Measurements from ENCODE around the gene DLX6.

GRCh38 chr7:97015756-97016380 is 10.5 kb downstream of the DLX6 start:
- TF ChIP-seq POLR2AphosphoS5 (IDR thresholded peaks at IDR 0.05; ENCODE audit: low read depth, low read length) (no peak), TAF1 (IDR thresholded peaks at IDR 0.05; ENCODE audit: borderline replicate concordance, insufficient read depth, low read length) (no peak), SIN3A (IDR thresholded peaks at IDR 0.05; ENCODE audit: borderline replicate concordance, insufficient read depth, low read length) (no peak)
- TF ChIP-seq, protein P1, sequence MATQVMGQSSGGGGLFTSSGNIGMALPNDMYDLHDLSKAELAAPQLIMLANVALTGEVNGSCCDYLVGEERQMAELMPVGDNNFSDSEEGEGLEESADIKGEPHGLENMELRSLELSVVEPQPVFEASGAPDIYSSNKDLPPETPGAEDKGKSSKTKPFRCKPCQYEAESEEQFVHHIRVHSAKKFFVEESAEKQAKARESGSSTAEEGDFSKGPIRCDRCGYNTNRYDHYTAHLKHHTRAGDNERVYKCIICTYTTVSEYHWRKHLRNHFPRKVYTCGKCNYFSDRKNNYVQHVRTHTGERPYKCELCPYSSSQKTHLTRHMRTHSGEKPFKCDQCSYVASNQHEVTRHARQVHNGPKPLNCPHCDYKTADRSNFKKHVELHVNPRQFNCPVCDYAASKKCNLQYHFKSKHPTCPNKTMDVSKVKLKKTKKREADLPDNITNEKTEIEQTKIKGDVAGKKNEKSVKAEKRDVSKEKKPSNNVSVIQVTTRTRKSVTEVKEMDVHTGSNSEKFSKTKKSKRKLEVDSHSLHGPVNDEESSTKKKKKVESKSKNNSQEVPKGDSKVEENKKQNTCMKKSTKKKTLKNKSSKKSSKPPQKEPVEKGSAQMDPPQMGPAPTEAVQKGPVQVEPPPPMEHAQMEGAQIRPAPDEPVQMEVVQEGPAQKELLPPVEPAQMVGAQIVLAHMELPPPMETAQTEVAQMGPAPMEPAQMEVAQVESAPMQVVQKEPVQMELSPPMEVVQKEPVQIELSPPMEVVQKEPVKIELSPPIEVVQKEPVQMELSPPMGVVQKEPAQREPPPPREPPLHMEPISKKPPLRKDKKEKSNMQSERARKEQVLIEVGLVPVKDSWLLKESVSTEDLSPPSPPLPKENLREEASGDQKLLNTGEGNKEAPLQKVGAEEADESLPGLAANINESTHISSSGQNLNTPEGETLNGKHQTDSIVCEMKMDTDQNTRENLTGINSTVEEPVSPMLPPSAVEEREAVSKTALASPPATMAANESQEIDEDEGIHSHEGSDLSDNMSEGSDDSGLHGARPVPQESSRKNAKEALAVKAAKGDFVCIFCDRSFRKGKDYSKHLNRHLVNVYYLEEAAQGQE (IDR thresholded peaks at IDR 0.05; ENCODE audit: insufficient read depth in 1 of 2, low read depth in 2 of 2, low read length in 2 of 2) = no peak
